OCI-LY7 (cell line): ENCODE results near the gene RNF167. TPM values are rescaled to one million over a fixed set of nuclear protein-coding genes. Genes with fewer than 3 reads are reported as not detected.

Experiments
- BruUV-seq: library from RNA; stranded (reverse); fragments of 400-500 nt; replicated peaks from 2 replicates; lab custom pipeline; 2021; lab: Mats Ljungman, UMichigan
- CTCF ChIA-PET: fragments of 300-600 bp; sonication (Branson Sonifier 250); formaldehyde crosslinking; loops from one replicate; lab custom pipeline; 2022; ENCODE audit warnings: antibody characterized with exemption; ENCODE audit not compliant: unreplicated experiment; lab: Charles Lee
- POLR2A ChIA-PET: fragments of 300-600 bp; sonication (Branson Sonifier 250); formaldehyde crosslinking; loops from one replicate; lab custom pipeline; 2022; ENCODE audit warnings: antibody characterized with exemption; lab: Charles Lee
- DNase-seq: peaks from one replicate; pipeline ENCODE4 v3.0.0-alpha.2; 2015; ENCODE audit warnings: low spot score
- H2AFZ ChIP-seq: fragments of 200-600 bp; sonication (generic), shearing (Covaris generic); 2 replicates; pipeline ENCODE4 v1.6.1; 2014; ENCODE audit warnings: mild to moderate bottlenecking, antibody characterized with exemption, low read length, moderate library complexity
- H3K27ac ChIP-seq: fragments of 200-600 bp; sonication (generic); 2 replicates; pipeline ENCODE4 v1.5.1; 2014; ENCODE audit warnings: mixed run types, low read depth, mild to moderate bottlenecking, moderate library complexity, low read length, inconsistent platforms; ENCODE audit not compliant: poor library complexity, severe bottlenecking
- H3K36me3 ChIP-seq: fragments of 200-600 bp; sonication (generic); 2 replicates; pipeline ENCODE4 v1.6.1; 2014; ENCODE audit warnings: mild to moderate bottlenecking, antibody characterized with exemption, low read length, moderate library complexity, mixed read lengths; ENCODE audit not compliant: insufficient read depth
- H3K4me1 ChIP-seq: fragments of 200-600 bp; sonication (generic); 2 replicates; pipeline ENCODE4 v1.5.1; 2014; ENCODE audit warnings: mild to moderate bottlenecking, low read length; ENCODE audit not compliant: insufficient read depth, poor library complexity, severe bottlenecking
- H3K4me2 ChIP-seq: fragments of 200-600 bp; sonication (generic); 2 replicates; pipeline ENCODE4 v1.6.1; 2014; ENCODE audit warnings: mild to moderate bottlenecking, low read length
- H3K4me3 ChIP-seq: fragments of 200-600 bp; sonication (generic); 2 replicates; pipeline ENCODE4 v1.5.1; 2014; ENCODE audit warnings: mild to moderate bottlenecking, low read depth, low read length; ENCODE audit not compliant: poor library complexity, severe bottlenecking
- H3K79me2 ChIP-seq: fragments of 200-600 bp; sonication (generic); 2 replicates; pipeline ENCODE4 v1.6.1; 2016; ENCODE audit warnings: low read depth, mild to moderate bottlenecking, low read length, moderate library complexity, mixed read lengths; ENCODE audit not compliant: insufficient read depth
- H3K9me2 ChIP-seq: fragments of 200-600 bp; sonication (generic); 2 replicates; pipeline ENCODE4 v1.6.1; 2016; ENCODE audit warnings: mild to moderate bottlenecking, low read length, mixed read lengths; ENCODE audit not compliant: insufficient read depth
- H3K9me3 ChIP-seq: fragments of 200-600 bp; sonication (generic); 2 replicates; pipeline ENCODE4 v1.6.1; 2014; ENCODE audit warnings: mild to moderate bottlenecking, mixed run types, low read length, mixed read lengths
- H4K20me1 ChIP-seq: fragments of 200-600 bp; sonication (generic); 2 replicates; pipeline ENCODE4 v1.6.1; 2014; ENCODE audit warnings: mild to moderate bottlenecking, antibody characterized with exemption, low read length, moderate library complexity, mixed read lengths; ENCODE audit not compliant: insufficient read depth
- CTCF ChIP-seq: fragments of 200-600 bp; sonication (generic); conservative IDR thresholded peaks from 2 replicates; pipeline ENCODE4 v1.5.1; 2014; ENCODE audit warnings: mild to moderate bottlenecking, antibody characterized with exemption, low read length, moderate library complexity, mixed read lengths
- EZH2phosphoT487 ChIP-seq: fragments of 200-600 bp; sonication (generic); IDR thresholded peaks from 2 replicates; pipeline ENCODE4 v1.6.1; 2018; ENCODE audit warnings: low read depth, borderline replicate concordance, mild to moderate bottlenecking, mixed run types, antibody characterized with exemption, low read length, moderate library complexity, mixed read lengths
- intact Hi-C: fragments of 100-400 bp; cut with micrococcal nuclease; formaldehyde crosslinking; loops from one replicate; pipeline ENCODE4 v1.10.0; 2022; ENCODE audit not compliant: unreplicated experiment
- total RNA-seq, 2 experiments: library from RNA; depleted of rRNA in 1 of 2; stranded (reverse); fragments of >200 nt in 1 of 2; shearing (Covaris generic) in 1 of 2; gene quantifications; 2 replicates each; pipeline ENCODE4 v1.2.3, GENCODE V29; 2014 to 2022

The RNF167 gene
- total RNA-seq, 2 experiments from 2014 or later = 46.5 to 124 TPM

GRCh38 chr17:4973256-4974114 is 33.4 kb downstream of the RNF167 start:
- H3K9me3 ChIP-seq = no peaks in the 10 kb centered on the region
- no peak overlapping the region for H3K4me2 ChIP-seq
- H3K9me2 ChIP-seq = no peaks in the 10 kb centered on the region
- ChIA-PET CTCF (no interaction called here), POLR2A (interaction anchor here (0.5 kb wide), 1 partner anchor 21 kb away, joined by 3 read pairs; no protein-coding TSS in a partner anchor)
- TF ChIP-seq EZH2phosphoT487 (no peak), CTCF (no peak)
- H3K79me2 ChIP-seq = peaks cover 3% of the 10 kb centered on the region; the same call in 1 of the 2 replicates
- H2AFZ ChIP-seq = no peak overlapping the region
- H3K27ac ChIP-seq = no peak overlapping the region
- H4K20me1 ChIP-seq = no peaks in the 10 kb centered on the region
- H3K4me1 ChIP-seq = peaks cover 10% of the 10 kb centered on the region
- no peak overlapping the region for H3K4me3 ChIP-seq
- intact Hi-C loops = no loop called here
- peaks cover 44% of the 10 kb centered on the region for H3K36me3 ChIP-seq
- DNase-seq = no peak
- no TSS peak for BruUV-seq

GRCh38 chr17:4974115-4974670 is 34.1 kb downstream of the RNF167 start:
- CTCF ChIA-PET = no interaction called here

More at GRCh38 chr17:4974115-4974670, 34.1 kb downstream of the RNF167 start:
- TF ChIP-seq EZH2phosphoT487 (no peak), CTCF (no peak)
- Histone ChIP-seq H3K27ac (no peak overlapping the region), H3K4me1 (peaks cover 9% of the 10 kb centered on the region), H2AFZ (no peak overlapping the region), H4K20me1 (no peaks in the 10 kb centered on the region), H3K4me2 (no peak overlapping the region), H3K9me2 (no peaks in the 10 kb centered on the region), H3K9me3 (no peaks in the 10 kb centered on the region), H3K36me3 (peaks cover 50% of the 10 kb centered on the region), H3K79me2 (no peaks in the 10 kb centered on the region), H3K4me3 (no peak overlapping the region)
- no peak for DNase-seq
- no TSS peak for BruUV-seq
- POLR2A ChIA-PET = interaction anchor here (0.5 kb wide), 1 partner anchor 21 kb away, joined by 3 read pairs; no protein-coding TSS in a partner anchor
- intact Hi-C loops = no loop called here
